GM12878 (cell line): Measurements from ENCODE around the gene FBXL17. TPM values are rescaled to one million over a fixed set of nuclear protein-coding genes. Genes with fewer than 3 reads are reported as not detected.

Experiments
- ATAC-seq: fragments of 200-7000 bp; cut with Tn5 transposase; 3 replicates; pipeline ENCODE4 v1.9.1; 2020; ENCODE audit warnings: mild to moderate bottlenecking, moderate library complexity
- BruUV-seq: library from RNA; stranded (reverse); fragments of 400-500 nt; replicated peaks from 2 replicates; lab custom pipeline; 2021; lab: Mats Ljungman, UMichigan
- CTCF ChIA-PET: fragments of 300-600 bp; sonication (Branson Sonifier 250); formaldehyde crosslinking; extraction: SDS; loops from one replicate; lab custom pipeline; 2021; ENCODE audit warnings: inconsistent platforms; lab: Yijun Ruan, JAX
- POLR2A ChIA-PET: fragments of 350-600 bp; formaldehyde crosslinking; extraction: SDS; loops from one replicate; lab custom pipeline; 2021; ENCODE audit warnings: inconsistent platforms; lab: Charles Lee
- RAD21 ChIA-PET: fragments of 300-600 bp; sonication (Branson Sonifier 250); formaldehyde crosslinking; loops from one replicate; lab custom pipeline; 2023; ENCODE audit warnings: antibody characterized with exemption; ENCODE audit not compliant: unreplicated experiment; lab: Charles Lee
- SMC1A ChIA-PET: fragments of 300-600 bp; sonication (Branson Sonifier 250); formaldehyde crosslinking; loops from one replicate; lab custom pipeline; 2023; ENCODE audit not compliant: unreplicated experiment, uncharacterized antibody; lab: Charles Lee
- DNase-seq: peaks from one replicate; pipeline ENCODE4 v3.0.0-alpha.2; 2011; ENCODE audit warnings: low read depth, low spot score
- FAIRE-seq: peaks from 3 replicates; lab custom pipeline; 2011; peaks lifted over from hg19 to GRCh38; lab: Jason Lieb, UNC
- H2AFZ ChIP-seq: 2 replicates; pipeline ENCODE4 v1.6.0; 2011; ENCODE audit warnings: low read depth, low read length, control low read depth; ENCODE audit not compliant: control insufficient read depth
- H3K27ac ChIP-seq: 2 replicates; pipeline ENCODE4 v1.5.1; 2011; ENCODE audit warnings: control low read depth; ENCODE audit not compliant: control insufficient read depth, insufficient read depth
- H3K27me3 ChIP-seq, 2 experiments: replicated peaks in 1 of 2; 2 replicates each; pipeline versions ENCODE4 v1.6.0 to v1.6.1; 2011; ENCODE audit warnings: low read length in 1 of 2; ENCODE audit not compliant: control insufficient read depth in 2 of 2, insufficient read depth in 2 of 2
- H3K36me3 ChIP-seq, 2 experiments: 2 replicates each; pipeline ENCODE4 v1.5.1; 2011; ENCODE audit warnings: low read length in 1 of 2; ENCODE audit not compliant: control insufficient read depth in 2 of 2, insufficient read depth in 2 of 2
- H3K4me1 ChIP-seq: 2 replicates; pipeline ENCODE4 v1.6.1; 2011; ENCODE audit warnings: mild to moderate bottlenecking, low read length, moderate library complexity, mixed read lengths; ENCODE audit not compliant: control insufficient read depth, insufficient read depth
- H3K4me2 ChIP-seq: 2 replicates; pipeline ENCODE4 v1.6.0; 2011; ENCODE audit warnings: control low read depth; ENCODE audit not compliant: control insufficient read depth, insufficient read depth
- H3K4me3 ChIP-seq: fragments of 200-600 bp; sonication (generic); 2 replicates; pipeline ENCODE4 v1.5.1; 2016
- H3K79me2 ChIP-seq: 2 replicates; pipeline ENCODE4 v1.6.0; 2011; ENCODE audit warnings: low read length; ENCODE audit not compliant: control insufficient read depth, insufficient read depth
- H3K9ac ChIP-seq: 2 replicates; pipeline ENCODE4 v1.8.0; 2011; ENCODE audit warnings: low read length, control low read depth, mixed read lengths; ENCODE audit not compliant: control insufficient read depth, insufficient read depth
- H3K9me3 ChIP-seq: replicated peaks from 3 replicates; pipeline ENCODE4 v1.5.1; 2011; ENCODE audit warnings: mild to moderate bottlenecking, low read length; ENCODE audit not compliant: control insufficient read depth, insufficient read depth
- H4K20me1 ChIP-seq: 2 replicates; pipeline ENCODE4 v1.6.0; 2011; ENCODE audit not compliant: control insufficient read depth, insufficient read depth
- CBX5 ChIP-seq: sonication (generic); IDR thresholded peaks from 2 replicates; pipeline ENCODE4 v1.6.1; 2016; ENCODE audit warnings: low read depth, moderate library complexity, mild to moderate bottlenecking, inconsistent platforms
- CHD2 ChIP-seq: IDR thresholded peaks from 2 replicates; pipeline ENCODE4 v1.6.1; 2011; ENCODE audit warnings: low read depth, low read length, improper control_type of control experiment, borderline replicate concordance
- DPF2 ChIP-seq: fragments of 450-650 bp; IDR thresholded peaks from 2 replicates; pipeline ENCODE4 v1.6.1; 2017; ENCODE audit warnings: mild to moderate bottlenecking
- ELK1 ChIP-seq: IDR thresholded peaks from 2 replicates; pipeline ENCODE4 v1.6.1; 2012; ENCODE audit warnings: low read depth, low read length, improper control_type of control experiment
- GATAD2B ChIP-seq: fragments of 450-650 bp; conservative IDR thresholded peaks from 2 replicates; pipeline ENCODE4 v1.6.1; 2017; ENCODE audit warnings: low read depth, mild to moderate bottlenecking, moderate library complexity
- HDGF ChIP-seq: fragments of 450-650 bp; IDR thresholded peaks from 2 replicates; pipeline ENCODE4 v1.6.1; 2016; ENCODE audit warnings: antibody characterized with exemption
- IKZF1 ChIP-seq: fragments of 450-650 bp; conservative IDR thresholded peaks from 2 replicates; pipeline ENCODE4 v1.6.1; 2017; ENCODE audit warnings: antibody characterized with exemption, mild to moderate bottlenecking
- MEF2A ChIP-seq: IDR thresholded peaks from 2 replicates; pipeline ENCODE4 v1.6.1; 2011; ENCODE audit warnings: low read depth, mild to moderate bottlenecking, low read length, moderate library complexity; ENCODE audit not compliant: insufficient read depth
- MXI1 ChIP-seq: fragments of 150-350 bp; IDR thresholded peaks from 2 replicates; pipeline ENCODE4 v1.6.1; 2011; ENCODE audit warnings: low read depth, mild to moderate bottlenecking, inconsistent platforms, low read length, improper control_type of control experiment
- NFIC ChIP-seq: IDR thresholded peaks from 2 replicates; pipeline ENCODE4 v1.6.1; 2012; ENCODE audit warnings: low read depth, mild to moderate bottlenecking, inconsistent platforms, low read length, moderate library complexity
- NR2C1 ChIP-seq: fragments of 450-650 bp; IDR thresholded peaks from 2 replicates; pipeline ENCODE4 v1.6.1; 2017; ENCODE audit warnings: antibody characterized with exemption, mild to moderate bottlenecking, moderate library complexity
- NR2F1 ChIP-seq: fragments of 450-650 bp; conservative IDR thresholded peaks from 2 replicates; pipeline ENCODE4 v1.6.1; 2017; ENCODE audit warnings: mild to moderate bottlenecking
- SREBF2 ChIP-seq: IDR thresholded peaks from 2 replicates; pipeline ENCODE4 v1.6.1; 2012; ENCODE audit warnings: mild to moderate bottlenecking, low read length
- in situ Hi-C: fragments of 300-500 bp; cut with MboI; formaldehyde crosslinking; loops from 9 replicates; pipeline ENCODE4 v1.14.3; 2018; ENCODE audit warnings: mixed read lengths
- intact Hi-C: fragments of 100-400 bp; cut with micrococcal nuclease; formaldehyde crosslinking; loops from one replicate; pipeline ENCODE4 v1.14.2; 2022; ENCODE audit not compliant: unreplicated experiment
- polyA plus RNA-seq, 11 experiments: library from polyadenylated mRNA; depleted of rRNA in 4 of 11; unstranded in 6 of 11; stranded (reverse) in 5 of 11; fragments of >200 nt; fragmentation: Nextera tagmentation in 4 of 11; fragmentation: Illumina TruSeq in 1 of 11; extraction: Ambion mirVana in 4 of 11; extraction: Trizol in 1 of 11; gene quantifications; 1 replicate in 1 of 11; 2 replicates in 10 of 11; pipeline versions ENCODE4 v1.2.1 to v1.2.3, GENCODE V29; 2011 to 2016; ENCODE audit warnings: inconsistent platforms in 2 of 11, missing spikeins in 2 of 11, low read depth in 1 of 11
- total RNA-seq, 4 experiments: library from RNA; depleted of rRNA in 3 of 4; stranded (reverse); fragments of >200 nt in 3 of 4; fragmentation: Illumina TruSeq in 1 of 4; extraction: Trizol in 1 of 4; gene quantifications; 2 replicates each; pipeline versions ENCODE4 v1.2.1 to v1.2.3, GENCODE V29; 2013 to 2021

The FBXL17 gene
- total and polyA plus RNA-seq, 10 of the 15 experiments (the other 5 are each of a cell fraction or from before 2014, with no cell fraction given): 0.88 to 9.0 (median 4.4) TPM

- TF ChIP-seq CBX5 (no peak), NR2C1 (no peak), SREBF2 (no peak)
These were observed 117.4 kb downstream of the FBXL17 start (continued) for GRCh38 chr5:108264533-108264932.

GRCh38 chr5:108263338-108263737, 118.6 kb downstream of the FBXL17 start:
- Histone ChIP-seq H3K9me3 (no peaks in the 10 kb centered on the region), H3K79me2 (no peaks in the 10 kb centered on the region), H4K20me1 (no peaks in the 10 kb centered on the region), H3K4me2 (no peak overlapping the region), H3K4me3 (no peak overlapping the region), H2AFZ (no peak overlapping the region), H3K9ac (no peak overlapping the region), H3K27ac (no peak overlapping the region), H3K27me3 (no peaks in the 10 kb centered on the region), H3K36me3 (no peaks in the 10 kb centered on the region), H3K4me1 (no peaks in the 10 kb centered on the region)
- intact Hi-C loops (no loop called here), in situ Hi-C loops (no loop called here)
- ChIA-PET SMC1A (interaction anchor here (5.2 kb wide), 1 partner anchor 9 kb away, joined by 44 read pairs; no protein-coding TSS in a partner anchor), RAD21 (interaction anchor here (0.7 to 4.9 kb wide), 2 partner anchors 11 to 82 kb away, joined by 3 to 81 read pairs; no protein-coding TSS in a partner anchor), POLR2A (no interaction called here), CTCF (interaction anchor here (7.2 kb wide), 1 partner anchor 79 kb away, joined by 142 read pairs; no protein-coding TSS in a partner anchor)
- ATAC-seq: no peak
- BruUV-seq: no TSS peak
- no peak for FAIRE-seq
- DNase-seq: no peak
- no peak for TF ChIP-seq ELK1
- no peak for TF ChIP-seq MEF2A
- TF ChIP-seq GATAD2B: no peak
- TF ChIP-seq DPF2: no peak
- TF ChIP-seq NFIC: no peak
- no peak for TF ChIP-seq MXI1
- TF ChIP-seq HDGF: no peak
- TF ChIP-seq CHD2: no peak
- TF ChIP-seq IKZF1: no peak
- TF ChIP-seq NR2F1: no peak
